Astrocyte of the spinal cord (primary cell): ENCODE measurements around the gene NLRP10.

Source experiments
- DNase-seq: peaks from one replicate; pipeline ENCODE4 v3.0.0; 2011; ENCODE audit warnings: low read depth, low spot score
- H3K4me3 ChIP-seq: 2 replicates; pipeline ENCODE4 v1.5.1; 2011; ENCODE audit warnings: low read depth, mild to moderate bottlenecking, low read length, moderate library complexity
- in situ Hi-C: cut with HindIII; loops from 2 replicates; pipeline ENCODE4 v1.10.0; 2017; ENCODE audit warnings: low sequenced_read_pairs
- TF ChIP-seq, protein P1 (sequence below): IDR thresholded peaks from 2 replicates; pipeline ENCODE4 v1.5.1; 2012; ENCODE audit warnings: low read depth, mild to moderate bottlenecking, low read length, inconsistent platforms

NLRP10 gene

DNA sequence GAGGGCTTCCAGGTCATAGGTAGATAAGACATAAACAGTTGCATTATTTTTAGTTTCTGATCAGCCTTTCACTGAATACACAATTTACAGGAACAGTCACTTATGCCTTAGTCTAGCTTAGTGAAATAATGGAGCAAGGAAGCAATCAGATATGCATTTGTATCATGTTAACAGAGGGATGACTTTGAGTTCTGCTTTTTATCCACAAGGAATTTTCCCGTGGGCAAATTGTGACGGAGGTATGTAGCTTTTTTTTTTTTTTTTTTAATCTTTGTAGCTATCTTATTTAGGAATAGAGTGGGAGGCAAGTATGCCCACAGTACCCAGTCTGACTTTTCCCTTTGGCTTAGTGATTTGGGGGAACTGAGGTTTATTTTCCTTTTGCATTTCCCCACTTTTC is 3.4 kb upstream of the NLRP10 start:
- in situ Hi-C loops: no loop called here
- DNase-seq: no peak
- TF ChIP-seq, protein P1, sequence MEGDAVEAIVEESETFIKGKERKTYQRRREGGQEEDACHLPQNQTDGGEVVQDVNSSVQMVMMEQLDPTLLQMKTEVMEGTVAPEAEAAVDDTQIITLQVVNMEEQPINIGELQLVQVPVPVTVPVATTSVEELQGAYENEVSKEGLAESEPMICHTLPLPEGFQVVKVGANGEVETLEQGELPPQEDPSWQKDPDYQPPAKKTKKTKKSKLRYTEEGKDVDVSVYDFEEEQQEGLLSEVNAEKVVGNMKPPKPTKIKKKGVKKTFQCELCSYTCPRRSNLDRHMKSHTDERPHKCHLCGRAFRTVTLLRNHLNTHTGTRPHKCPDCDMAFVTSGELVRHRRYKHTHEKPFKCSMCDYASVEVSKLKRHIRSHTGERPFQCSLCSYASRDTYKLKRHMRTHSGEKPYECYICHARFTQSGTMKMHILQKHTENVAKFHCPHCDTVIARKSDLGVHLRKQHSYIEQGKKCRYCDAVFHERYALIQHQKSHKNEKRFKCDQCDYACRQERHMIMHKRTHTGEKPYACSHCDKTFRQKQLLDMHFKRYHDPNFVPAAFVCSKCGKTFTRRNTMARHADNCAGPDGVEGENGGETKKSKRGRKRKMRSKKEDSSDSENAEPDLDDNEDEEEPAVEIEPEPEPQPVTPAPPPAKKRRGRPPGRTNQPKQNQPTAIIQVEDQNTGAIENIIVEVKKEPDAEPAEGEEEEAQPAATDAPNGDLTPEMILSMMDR: no peak
- no peak overlapping the region for H3K4me3 ChIP-seq

DNA sequence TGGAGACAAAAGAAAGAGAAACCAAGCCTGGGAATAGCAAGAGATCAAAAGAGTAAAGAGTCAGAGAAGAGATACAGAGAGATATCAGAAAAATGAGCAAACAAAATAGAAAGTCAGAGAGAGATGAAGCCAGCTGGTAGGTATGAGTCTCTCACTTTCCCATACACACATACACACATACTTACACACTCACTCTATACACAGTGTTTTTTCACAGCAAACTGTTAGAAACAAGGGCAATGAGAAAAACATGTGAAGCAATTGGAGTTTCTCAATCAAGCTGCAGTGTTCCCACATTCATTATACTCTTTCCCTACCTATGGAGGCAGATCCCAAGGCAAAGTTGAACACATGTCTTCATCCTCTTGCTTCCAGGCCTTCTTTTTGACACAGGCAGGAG is 2.6 kb upstream of the NLRP10 start:
- DNase-seq: no peak
- no peak overlapping the region for H3K4me3 ChIP-seq
- in situ Hi-C loops: no loop called here
- TF ChIP-seq, protein P1: no peak

- TF ChIP-seq, protein P1: no peak
- DNase-seq: no peak
- H3K4me3 ChIP-seq: no peak overlapping the region
- in situ Hi-C loops: no loop called here
Measured at GRCh38 chr11:7967097-7967496, 1.9 kb upstream of the NLRP10 start.

DNA sequence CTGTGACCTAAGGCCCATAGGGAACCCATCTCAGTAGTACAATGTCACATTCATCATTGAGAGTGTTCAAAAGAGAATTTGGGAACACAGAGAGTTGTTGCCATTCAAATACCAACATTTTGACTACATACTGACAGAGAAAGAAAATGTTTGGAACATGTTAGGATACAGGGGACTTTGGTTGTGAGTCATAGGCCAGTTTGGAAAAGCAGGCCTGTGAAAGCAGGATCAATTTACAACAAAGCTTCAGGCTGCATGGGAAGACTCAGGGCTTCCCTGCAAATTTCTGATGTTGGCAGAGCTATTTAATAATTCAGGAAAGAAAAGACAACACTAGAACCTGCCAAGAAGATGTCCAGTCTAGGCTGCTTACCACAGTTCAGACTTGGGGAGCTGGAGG is 374 bp downstream of the NLRP10 start:
- peak; percentile 36 for DNase-seq
- in situ Hi-C loops: no loop called here
- H3K4me3 ChIP-seq: no peak overlapping the region
- TF ChIP-seq, protein P1: no peak

GRCh38 chr11:7964261-7964660 is 986 bp downstream of the NLRP10 start:
- in situ Hi-C loops: no loop called here
- H3K4me3 ChIP-seq: no peak overlapping the region
- no peak for DNase-seq
- TF ChIP-seq, protein P1: no peak

DNA sequence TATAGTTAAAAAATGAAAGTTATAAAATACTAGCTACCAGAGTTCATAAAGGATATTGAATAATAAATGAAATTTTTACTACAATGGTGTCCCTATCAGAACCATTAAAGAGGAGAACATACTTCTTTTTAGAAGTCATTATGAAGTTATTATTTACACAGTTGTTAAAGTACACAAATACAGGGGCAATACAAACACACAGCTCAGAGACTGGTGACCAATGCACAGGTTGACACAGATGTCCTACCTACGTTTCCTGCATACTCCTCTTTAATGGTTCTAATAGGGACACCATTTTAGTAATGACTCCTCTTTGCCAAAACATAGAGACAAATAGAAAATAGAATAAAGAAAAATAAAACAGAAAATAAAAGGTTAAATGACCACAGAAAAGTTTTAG is 10.1 kb downstream of the NLRP10 start:
- TF ChIP-seq, protein P1: no peak
- H3K4me3 ChIP-seq: no peak overlapping the region
- no peak for DNase-seq
- in situ Hi-C loops: no loop called here

DNA sequence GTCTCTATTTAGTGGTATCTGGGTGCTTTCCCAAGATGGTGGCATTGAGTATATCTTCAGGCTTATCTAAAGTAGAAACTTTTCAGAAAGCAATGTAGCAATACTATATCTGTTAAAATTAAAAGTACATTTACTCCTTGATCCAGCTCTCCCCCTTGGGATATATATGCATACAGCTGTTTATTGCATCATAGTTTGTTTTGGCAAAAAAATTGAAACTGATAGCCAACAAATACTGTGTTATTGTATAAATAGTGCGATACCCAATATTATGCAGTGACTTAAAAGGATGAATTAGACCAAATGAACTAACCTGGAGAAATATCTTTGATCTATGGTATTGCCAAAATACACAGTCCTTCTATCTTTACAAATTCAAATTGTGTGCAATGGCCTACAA is 15.3 kb downstream of the NLRP10 start:
- no peak for DNase-seq
- in situ Hi-C loops: no loop called here
- TF ChIP-seq, protein P1: no peak
- H3K4me3 ChIP-seq: no peak overlapping the region
